ENCODE measurements around the gene MAP1A. TPM values are rescaled to one million over a fixed set of nuclear protein-coding genes. Genes with fewer than 3 reads are reported as not detected.

The MAP1A gene
- polyA plus RNA-seq, 1 donor (not counting 4 experiments of a cell fraction or from before 2014, with no cell fraction given), result 0.13 TPM

GRCh38 chr15:43505738-43506137 lies 11.7 kb upstream of the MAP1A start:
- dilution Hi-C loops (cut with MboI; ENCODE audit: extremely low pct_ligation_motif_present, low sequenced_read_pairs), result no loop called here
- TF ChIP-seq CTCF (optimal IDR thresholded peaks at IDR 0.05 in 1 of 3, IDR thresholded peaks at IDR 0.05 in 1 of 3, conservative IDR thresholded peaks at IDR 0.05 in 1 of 3; ENCODE audit: extremely low read depth in 1 of 3, insufficient read depth in 2 of 3, low read length in 3 of 3) (no peak), EZH2 (IDR thresholded peaks at IDR 0.05; ENCODE audit: low read length) (no peak)
- Histone ChIP-seq H3K9me1 (ENCODE audit: control insufficient read depth, extremely low read depth, insufficient read depth, low read length) (no peaks in the 10 kb centered on the region), H4K20me1 (ENCODE audit: control insufficient read depth, extremely low read depth, insufficient read depth, low read length) (no peaks in the 10 kb centered on the region), H3K4me3 (ENCODE audit: control insufficient read depth in 2 of 3, extremely low read depth in 1 of 3, insufficient read depth in 2 of 3, low read depth in 1 of 3, low read length in 3 of 3) (no peak overlapping the region), H3K79me2 (ENCODE audit: control insufficient read depth, insufficient read depth, low read length) (no peaks in the 10 kb centered on the region), H3K27me3 (ENCODE audit: control insufficient read depth, extremely low read depth, insufficient read depth, low read length) (no peaks in the 10 kb centered on the region), H3K9ac (ENCODE audit: control insufficient read depth, extremely low read depth, insufficient read depth, low read length) (no peak overlapping the region), H3K4me2 (ENCODE audit: control insufficient read depth, extremely low read depth, insufficient read depth, low read depth, low read length) (no peak overlapping the region), H3K4me1 (ENCODE audit: control insufficient read depth, extremely low read depth, insufficient read depth, low read length) (peaks cover 5% of the 10 kb centered on the region), H2AFZ (ENCODE audit: control insufficient read depth, low read length) (no peak overlapping the region), H3K36me3 (ENCODE audit: control insufficient read depth in 2 of 2, extremely low read depth in 1 of 2, insufficient read depth in 2 of 2, low read length in 2 of 2) (no peaks in the 10 kb centered on the region), H3K27ac (ENCODE audit: control insufficient read depth, insufficient read depth, low read length) (no peak overlapping the region), H3K9me3 (ENCODE audit: control insufficient read depth, low read depth, low read length) (no peaks in the 10 kb centered on the region)
- no peak for FAIRE-seq
- DNase-seq (ENCODE audit: low read depth, low spot score), result no peak

- no peak for FAIRE-seq
- no peaks in the 10 kb centered on the region for H4K20me1 ChIP-seq (ENCODE audit: control insufficient read depth, extremely low read depth, insufficient read depth, low read length)
- no peak for TF ChIP-seq CTCF (optimal IDR thresholded peaks at IDR 0.05 in 1 of 3, IDR thresholded peaks at IDR 0.05 in 1 of 3, conservative IDR thresholded peaks at IDR 0.05 in 1 of 3; ENCODE audit: extremely low read depth in 1 of 3, insufficient read depth in 2 of 3, low read length in 3 of 3)
- no peak for TF ChIP-seq EZH2 (IDR thresholded peaks at IDR 0.05; ENCODE audit: low read length)
- peaks cover 11% of the 10 kb centered on the region for H3K4me1 ChIP-seq (ENCODE audit: control insufficient read depth, extremely low read depth, insufficient read depth, low read length)
- H3K4me3 ChIP-seq (ENCODE audit: control insufficient read depth in 2 of 3, extremely low read depth in 1 of 3, insufficient read depth in 2 of 3, low read depth in 1 of 3, low read length in 3 of 3), result no peak overlapping the region
- DNase-seq (ENCODE audit: low read depth, low spot score), result no peak
- H2AFZ ChIP-seq (ENCODE audit: control insufficient read depth, low read length), result no peak overlapping the region
- no peak overlapping the region for H3K27ac ChIP-seq (ENCODE audit: control insufficient read depth, insufficient read depth, low read length)
- H3K9ac ChIP-seq (ENCODE audit: control insufficient read depth, extremely low read depth, insufficient read depth, low read length), result no peak overlapping the region
- H3K9me3 ChIP-seq (ENCODE audit: control insufficient read depth, low read depth, low read length), result no peaks in the 10 kb centered on the region
- H3K79me2 ChIP-seq (ENCODE audit: control insufficient read depth, insufficient read depth, low read length), result no peaks in the 10 kb centered on the region
- peaks cover 13% of the 10 kb centered on the region for H3K27me3 ChIP-seq (ENCODE audit: control insufficient read depth, extremely low read depth, insufficient read depth, low read length)
- no peaks in the 10 kb centered on the region for H3K36me3 ChIP-seq (ENCODE audit: control insufficient read depth in 2 of 2, extremely low read depth in 1 of 2, insufficient read depth in 2 of 2, low read length in 2 of 2)
- dilution Hi-C loops (cut with MboI; ENCODE audit: extremely low pct_ligation_motif_present, low sequenced_read_pairs), result no loop called here
- no peak overlapping the region for H3K4me2 ChIP-seq (ENCODE audit: control insufficient read depth, extremely low read depth, insufficient read depth, low read depth, low read length)
- H3K9me1 ChIP-seq (ENCODE audit: control insufficient read depth, extremely low read depth, insufficient read depth, low read length), result no peaks in the 10 kb centered on the region
Measured at GRCh38 chr15:43508421-43508820, 9.0 kb upstream of the MAP1A start.
